Stomach (tissue), 4 donors: ENCODE measurements around the gene ARHGAP12.

ENCODE experiments used
- CTCF ChIP-seq, 7 experiments: fragments of 450-650 bp in 4 of 7; fragments of 200-600 bp in 3 of 7; sonication (generic) in 3 of 7; IDR thresholded peaks; one replicate each; pipeline ENCODE4 v1.5.1; 2016 to 2019; ENCODE audit warnings: antibody characterized with exemption in 7 of 7, control low read depth in 2 of 7, mild to moderate bottlenecking in 1 of 7
- EP300 ChIP-seq: sonication (generic); formaldehyde crosslinking; IDR thresholded peaks from one replicate; pipeline ENCODE4 v1.6.1; 2017; ENCODE audit warnings: antibody characterized with exemption
- POLR2A ChIP-seq, 4 donors: fragments of 450-650 bp; IDR thresholded peaks; one replicate each; pipeline ENCODE4 v1.6.1; 2016; ENCODE audit warnings: antibody characterized with exemption in 4 of 4, control low read depth in 2 of 4, mild to moderate bottlenecking in 1 of 4, moderate library complexity in 1 of 4
- POLR2AphosphoS5 ChIP-seq, 3 donors: sonication (generic); formaldehyde crosslinking; IDR thresholded peaks; one replicate each; pipeline ENCODE4 v1.6.1; 2016; ENCODE audit warnings: antibody characterized with exemption in 3 of 3

DNA sequence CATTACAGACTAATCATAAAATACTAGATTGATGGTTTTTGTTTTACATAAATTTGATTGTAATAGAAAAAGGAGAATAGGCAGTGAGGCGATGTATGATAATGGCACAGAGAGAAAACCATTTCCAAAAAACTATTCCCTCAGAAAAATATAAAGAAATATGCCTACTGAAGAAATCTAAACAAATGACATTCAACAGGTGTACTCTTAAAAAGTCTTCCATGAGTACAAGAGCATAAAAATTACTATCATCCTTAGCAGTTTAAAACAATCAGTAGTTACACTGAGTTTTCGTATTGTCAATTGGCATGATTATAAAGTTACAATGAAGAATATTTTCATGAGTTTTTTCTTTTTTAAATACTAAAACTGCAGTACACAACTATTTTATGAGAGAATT, 75.0 kb downstream of the ARHGAP12 start:
- TF ChIP-seq POLR2A (IDR thresholded peaks at IDR 0.05) (no peak), CTCF (IDR thresholded peaks at IDR 0.05) (no peak), POLR2AphosphoS5 (IDR thresholded peaks at IDR 0.05) (no peak), EP300 (no peak)
